ENCODE results near the gene ABCA13.

The ABCA13 gene

GRCh38 chr7:48540746-48541145, 369.5 kb downstream of the ABCA13 start:
- Histone ChIP-seq H3K36me3 (ENCODE audit: insufficient read depth) (no peaks in the 10 kb centered on the region), H2AFZ (ENCODE audit: low read depth) (no peak overlapping the region), H3K27me3 (ENCODE audit: insufficient read depth, low read depth) (no peaks in the 10 kb centered on the region), H3K9ac (no peak overlapping the region), H3K4me2 (no peak overlapping the region), H3K4me3 (IDR thresholded peaks at IDR 0.05; ENCODE audit: insufficient read depth, low read depth, low read length) (no peak overlapping the region), H4K20me1 (ENCODE audit: insufficient read depth) (no peaks in the 10 kb centered on the region), H3K79me2 (ENCODE audit: insufficient read depth, low read depth) (no peaks in the 10 kb centered on the region), H3K27ac (no peak overlapping the region), H3K4me1 (ENCODE audit: low read depth, poor library complexity, severe bottlenecking) (no peaks in the 10 kb centered on the region)
- TF ChIP-seq CTCF (conservative IDR thresholded peaks at IDR 0.05; ENCODE audit: low read depth, low read length), result no peak

- Histone ChIP-seq H2AFZ (ENCODE audit: low read depth) (no peak overlapping the region), H4K20me1 (ENCODE audit: insufficient read depth) (no peaks in the 10 kb centered on the region), H3K4me3 (IDR thresholded peaks at IDR 0.05; ENCODE audit: insufficient read depth, low read depth, low read length) (no peak overlapping the region), H3K4me1 (ENCODE audit: low read depth, poor library complexity, severe bottlenecking) (no peaks in the 10 kb centered on the region), H3K79me2 (ENCODE audit: insufficient read depth, low read depth) (no peaks in the 10 kb centered on the region), H3K27me3 (ENCODE audit: insufficient read depth, low read depth) (no peaks in the 10 kb centered on the region), H3K4me2 (no peak overlapping the region), H3K36me3 (ENCODE audit: insufficient read depth) (no peaks in the 10 kb centered on the region), H3K27ac (no peak overlapping the region), H3K9ac (no peak overlapping the region)
- no peak for TF ChIP-seq CTCF (conservative IDR thresholded peaks at IDR 0.05; ENCODE audit: low read depth, low read length)
Observed at GRCh38 chr7:48548667-48549066, 377.4 kb downstream of the ABCA13 start.

- no peak overlapping the region for H3K4me3 ChIP-seq (IDR thresholded peaks at IDR 0.05; ENCODE audit: insufficient read depth, low read depth, low read length)
- H3K4me2 ChIP-seq, result no peak overlapping the region
- no peak overlapping the region for H3K9ac ChIP-seq
- H3K79me2 ChIP-seq (ENCODE audit: insufficient read depth, low read depth), result no peaks in the 10 kb centered on the region
- H3K27me3 ChIP-seq (ENCODE audit: insufficient read depth, low read depth), result no peaks in the 10 kb centered on the region
- no peak overlapping the region for H3K27ac ChIP-seq
- H3K36me3 ChIP-seq (ENCODE audit: insufficient read depth), result no peaks in the 10 kb centered on the region
- no peak for TF ChIP-seq CTCF (conservative IDR thresholded peaks at IDR 0.05; ENCODE audit: low read depth, low read length)
- H4K20me1 ChIP-seq (ENCODE audit: insufficient read depth), result no peaks in the 10 kb centered on the region
- H2AFZ ChIP-seq (ENCODE audit: low read depth), result no peak overlapping the region
- H3K4me1 ChIP-seq (ENCODE audit: low read depth, poor library complexity, severe bottlenecking), result no peaks in the 10 kb centered on the region
Observed at GRCh38 chr7:48551652-48552051, 380.4 kb downstream of the ABCA13 start.

- no peaks in the 10 kb centered on the region for H3K36me3 ChIP-seq (ENCODE audit: insufficient read depth)
- TF ChIP-seq CTCF (conservative IDR thresholded peaks at IDR 0.05; ENCODE audit: low read depth, low read length), result no peak
- H2AFZ ChIP-seq (ENCODE audit: low read depth), result no peak overlapping the region
- no peak overlapping the region for H3K4me2 ChIP-seq
- H3K4me3 ChIP-seq (IDR thresholded peaks at IDR 0.05; ENCODE audit: insufficient read depth, low read depth, low read length), result no peak overlapping the region
- no peak overlapping the region for H3K9ac ChIP-seq
- no peaks in the 10 kb centered on the region for H4K20me1 ChIP-seq (ENCODE audit: insufficient read depth)
- no peaks in the 10 kb centered on the region for H3K79me2 ChIP-seq (ENCODE audit: insufficient read depth, low read depth)
- no peak overlapping the region for H3K27ac ChIP-seq
- H3K27me3 ChIP-seq (ENCODE audit: insufficient read depth, low read depth), result no peaks in the 10 kb centered on the region
- no peaks in the 10 kb centered on the region for H3K4me1 ChIP-seq (ENCODE audit: low read depth, poor library complexity, severe bottlenecking)
Observed at GRCh38 chr7:48563334-48563733, 392.1 kb downstream of the ABCA13 start.
